Activated effector memory CD4-positive, alpha-beta T cell treated with anti-CD3 and anti-CD28 coated beads, Interleukin-2, amount 50 U/mL, for 16 hours (primary cell): Measurements from ENCODE around the gene COL4A2.

Experiments
- DNase-seq: peaks from one replicate; pipeline ENCODE4 v3.0.0-alpha.2; 2020

COL4A2 gene

DNA sequence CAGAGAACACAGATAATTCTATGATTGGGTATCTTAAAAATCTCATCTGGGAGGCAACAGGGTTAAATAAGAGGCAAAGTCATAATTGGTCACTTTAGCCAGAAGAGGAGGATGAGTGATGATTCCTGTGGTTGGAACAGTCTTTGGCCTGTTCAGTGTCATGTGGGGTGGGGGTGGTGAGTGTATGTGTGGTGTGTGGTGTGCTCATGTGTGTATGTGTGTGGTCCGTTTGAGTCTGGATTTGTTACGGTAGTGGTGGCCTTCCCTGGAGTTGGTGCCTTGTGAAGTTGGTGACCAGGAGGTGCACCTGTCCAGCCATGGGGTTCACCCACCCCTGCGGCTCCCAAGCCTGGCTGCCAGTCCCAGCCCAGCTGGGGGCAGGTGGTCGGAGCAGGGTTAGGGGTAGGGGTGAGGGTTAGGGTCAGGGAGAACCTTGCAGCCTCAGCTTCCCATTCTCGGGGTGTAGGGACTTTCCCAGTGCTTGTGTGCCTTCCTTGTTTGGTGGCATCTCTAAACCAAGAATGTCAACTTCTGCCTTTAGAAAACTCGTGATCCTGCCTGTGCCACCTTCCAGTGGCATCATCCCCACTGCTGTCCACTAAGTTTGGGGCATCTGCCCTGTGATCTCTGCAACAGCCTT, 156.9 kb downstream of the COL4A2 start:
- no peak for DNase-seq

DNA sequence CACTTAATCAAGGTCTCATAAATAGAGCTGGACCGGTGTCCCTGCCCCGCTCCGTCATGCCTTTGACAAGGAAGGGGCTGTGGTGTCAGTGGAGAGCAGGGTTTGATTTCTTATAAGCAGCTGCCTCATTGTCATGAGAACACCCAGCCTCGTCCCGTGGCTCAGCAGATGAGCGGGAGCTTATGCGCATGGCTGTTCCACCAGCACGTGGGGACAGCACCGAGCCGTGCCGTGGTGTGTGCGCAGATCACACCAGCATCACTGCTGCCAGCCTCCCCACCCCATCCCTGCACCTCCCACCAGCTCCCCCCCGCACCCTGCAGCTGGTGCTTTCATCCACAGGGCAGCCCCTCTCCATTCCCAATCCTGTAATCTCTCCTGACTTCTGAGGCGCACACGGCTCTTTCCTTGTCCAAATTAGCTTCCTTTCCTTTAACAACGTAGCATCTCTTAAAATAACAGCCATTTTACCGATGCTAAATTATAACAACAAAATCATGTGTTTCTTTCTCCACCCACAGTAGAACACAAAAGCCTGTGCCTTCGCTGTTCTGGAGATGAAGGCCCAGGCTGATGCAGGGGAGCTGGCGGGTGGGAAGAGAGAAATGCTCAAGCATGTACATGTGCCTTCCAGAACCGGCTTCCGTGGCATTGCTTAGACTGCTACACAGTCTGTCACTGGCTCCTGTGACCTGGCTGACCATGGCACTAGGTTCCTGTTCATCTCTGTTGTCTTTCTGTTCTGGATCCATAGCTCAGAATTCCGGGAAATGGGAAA, 157.7 kb downstream of the COL4A2 start:
- DNase-seq = no peak

DNA sequence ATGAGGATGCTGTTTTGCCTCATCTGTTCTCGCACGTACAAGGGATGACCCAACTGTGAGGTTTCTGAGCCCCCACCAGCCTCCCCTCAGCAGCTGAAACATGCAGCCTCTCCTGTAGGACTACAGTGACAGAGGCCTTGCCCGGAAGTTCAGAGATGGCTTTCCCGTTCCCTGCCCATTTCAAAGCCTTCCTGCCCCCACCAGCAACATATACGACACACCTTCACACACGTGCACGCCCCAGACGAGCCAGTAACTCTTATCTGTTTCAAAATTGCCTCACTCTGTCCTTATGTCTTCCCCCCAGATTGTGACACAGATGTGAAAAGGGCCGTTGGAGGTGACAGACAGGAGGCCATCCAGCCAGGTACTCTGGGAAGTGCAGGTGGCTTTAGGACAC, 158.6 kb downstream of the COL4A2 start:
- DNase-seq = no peak

DNA sequence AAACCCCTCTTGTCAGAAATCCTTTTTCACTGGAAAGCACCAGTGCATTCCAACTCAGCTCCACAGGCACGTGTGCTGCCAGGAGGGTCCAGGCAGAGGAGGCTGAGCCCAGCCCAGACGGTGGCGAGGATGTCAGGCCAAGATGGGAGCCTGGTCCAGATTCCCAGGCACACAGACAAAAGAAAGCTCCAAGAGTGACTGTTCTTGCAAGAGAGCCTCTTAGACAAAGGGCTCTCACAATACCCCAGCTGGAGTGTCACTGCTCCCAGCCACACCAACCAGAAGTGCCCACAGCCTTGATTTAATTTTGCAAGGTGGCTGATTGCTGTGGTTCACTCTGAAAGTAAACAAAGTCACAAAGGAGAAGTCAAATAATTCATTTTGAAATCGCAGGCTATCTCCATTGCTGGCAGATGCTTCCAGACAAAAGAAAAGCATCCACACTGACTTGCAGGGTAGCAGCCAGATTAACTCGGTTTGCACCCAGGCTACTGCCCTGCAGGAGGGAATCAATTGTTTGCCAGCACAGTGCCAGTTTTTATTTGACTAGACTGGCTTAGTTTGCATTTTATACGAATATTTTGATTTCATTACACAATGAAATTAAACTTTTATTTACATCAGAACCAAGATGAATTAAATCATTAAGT, 159.3 kb downstream of the COL4A2 start:
- DNase-seq = no peak

DNA sequence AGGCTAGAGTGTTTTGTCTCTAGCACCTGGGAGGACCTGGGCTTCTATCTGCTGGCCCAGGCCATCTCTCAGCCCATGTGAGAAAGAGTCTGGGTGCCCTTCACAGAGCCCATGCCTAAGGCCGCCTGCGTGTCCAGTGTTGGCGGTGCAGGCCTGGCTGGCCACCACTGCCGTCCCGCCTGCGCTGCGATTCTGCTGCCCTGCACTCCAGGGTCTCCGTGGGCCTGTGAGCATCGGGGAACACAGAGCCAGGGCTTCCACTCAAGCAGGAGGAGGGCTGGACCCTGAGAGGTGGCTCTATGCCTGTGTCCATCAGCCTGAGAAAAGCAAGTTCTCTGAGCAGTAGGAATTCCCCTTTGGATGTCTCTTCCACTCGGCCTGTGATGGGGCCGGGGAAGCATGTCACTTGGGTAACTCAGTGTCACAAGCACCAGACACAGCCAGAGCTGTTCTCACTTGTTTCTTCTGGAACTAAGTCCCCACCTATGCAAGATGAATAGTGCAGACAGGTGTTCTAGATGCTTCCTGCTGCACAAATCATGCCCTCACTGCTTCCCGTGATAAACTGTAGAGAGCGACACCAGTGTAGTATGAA, 160.5 kb downstream of the COL4A2 start:
- DNase-seq = no peak

DNA sequence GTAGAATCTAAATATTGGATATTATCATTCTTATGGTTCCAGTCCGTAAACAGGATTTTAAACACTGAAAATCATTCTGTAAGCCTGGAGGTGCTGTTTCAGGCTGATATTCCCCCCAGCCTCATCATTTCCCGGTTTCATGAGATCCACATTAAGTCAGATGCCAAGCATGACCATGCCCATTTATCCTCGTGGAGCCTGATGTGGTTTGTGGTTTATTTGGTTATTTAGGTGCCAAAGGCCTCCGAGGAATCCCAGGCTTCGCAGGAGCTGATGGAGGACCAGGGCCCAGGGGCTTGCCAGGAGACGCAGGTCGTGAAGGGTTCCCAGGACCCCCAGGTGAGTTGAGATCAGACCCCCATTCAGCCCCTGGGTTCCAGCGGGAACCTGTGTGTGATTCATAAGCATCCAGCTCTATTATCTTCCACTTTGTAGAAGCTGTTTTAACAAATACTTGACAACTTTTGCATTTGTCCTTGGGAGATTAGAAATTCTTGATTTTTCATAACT, 162.0 kb downstream of the COL4A2 start:
- no peak for DNase-seq

DNA sequence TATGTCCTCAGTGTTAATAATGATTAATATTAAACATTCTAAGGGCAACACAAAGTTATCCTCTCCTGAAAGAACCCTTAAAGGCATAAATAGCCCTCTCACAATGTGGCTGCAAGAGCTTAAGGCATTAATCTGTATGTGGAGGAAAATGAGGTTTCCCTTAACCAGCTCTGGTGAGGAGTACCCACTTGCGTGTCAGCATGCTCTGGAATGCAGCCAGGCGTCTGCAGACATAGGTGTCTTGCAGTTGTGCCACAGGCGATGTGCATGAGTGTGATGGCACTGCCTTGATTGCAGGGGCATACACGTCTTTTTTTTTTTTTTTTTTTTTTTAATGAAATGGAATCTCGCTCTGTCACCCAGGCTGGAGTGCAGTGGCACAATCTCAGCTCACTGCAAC, 162.5 kb downstream of the COL4A2 start:
- DNase-seq = no peak

DNA sequence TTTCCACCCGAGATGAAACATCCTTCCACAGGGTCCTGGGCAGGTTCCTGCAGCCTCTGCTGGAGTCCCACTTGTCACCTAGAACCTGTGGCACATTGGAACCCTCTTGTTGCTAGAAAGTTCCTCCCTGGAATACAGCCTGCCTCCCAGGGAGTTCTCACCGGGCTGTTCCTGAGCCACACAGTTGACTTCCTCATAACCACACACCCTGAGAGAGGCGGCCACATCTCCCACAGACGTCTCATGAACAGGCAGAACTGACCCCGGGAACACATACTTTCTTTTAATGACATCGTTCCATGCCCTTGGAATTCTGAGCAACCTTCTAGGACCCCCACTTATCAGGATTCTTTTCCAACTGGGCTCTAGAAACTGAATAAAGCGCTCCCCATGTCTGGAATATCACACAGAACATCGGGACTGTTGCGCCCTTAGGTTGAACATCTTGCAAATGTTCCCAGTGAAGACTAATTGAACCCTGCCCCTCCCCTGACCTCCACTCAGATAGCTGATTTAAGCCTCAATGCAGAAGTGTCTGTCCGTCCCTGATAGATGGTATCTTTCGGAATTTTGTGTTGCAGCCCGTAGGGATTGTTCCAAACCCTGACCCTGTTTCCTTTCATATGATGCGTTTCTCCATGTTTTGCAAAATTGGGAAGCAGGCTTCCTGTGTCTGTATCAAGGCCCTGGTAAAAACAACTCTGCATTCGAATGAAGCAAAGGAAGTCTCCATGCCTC, 163.4 kb downstream of the COL4A2 start:
- no peak for DNase-seq

DNA sequence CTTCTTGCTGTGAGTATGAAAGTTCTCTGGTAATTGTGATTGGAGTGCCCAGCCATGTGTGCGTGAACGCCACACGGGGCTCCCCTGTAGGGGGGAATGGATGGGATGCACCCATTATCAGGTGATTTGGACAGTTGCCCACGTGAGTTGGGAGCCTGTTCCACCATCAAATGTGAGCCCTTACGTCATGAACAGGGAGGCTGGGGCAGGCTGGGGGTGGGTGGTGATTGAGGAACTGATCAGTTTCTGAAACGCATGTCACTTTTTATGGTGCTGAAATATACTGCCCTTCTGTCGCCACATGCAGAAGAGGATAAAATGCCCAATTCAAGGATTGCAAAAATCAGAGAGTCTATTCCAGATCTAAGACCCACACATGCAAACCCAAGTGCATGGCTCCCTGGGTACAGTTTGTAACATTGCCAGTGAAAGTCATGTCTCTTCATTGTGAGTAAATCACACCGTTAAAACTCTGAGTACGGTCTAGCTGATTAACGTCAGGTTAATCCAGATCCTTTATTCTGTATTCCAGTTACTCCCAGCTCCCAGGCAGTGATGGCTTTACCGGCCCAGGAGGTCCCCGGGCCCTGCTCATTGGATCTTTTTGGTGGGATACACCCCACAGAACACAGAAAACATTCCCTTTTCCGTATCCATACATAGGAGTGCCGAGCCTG, 164.2 kb downstream of the COL4A2 start:
- no peak for DNase-seq

DNA sequence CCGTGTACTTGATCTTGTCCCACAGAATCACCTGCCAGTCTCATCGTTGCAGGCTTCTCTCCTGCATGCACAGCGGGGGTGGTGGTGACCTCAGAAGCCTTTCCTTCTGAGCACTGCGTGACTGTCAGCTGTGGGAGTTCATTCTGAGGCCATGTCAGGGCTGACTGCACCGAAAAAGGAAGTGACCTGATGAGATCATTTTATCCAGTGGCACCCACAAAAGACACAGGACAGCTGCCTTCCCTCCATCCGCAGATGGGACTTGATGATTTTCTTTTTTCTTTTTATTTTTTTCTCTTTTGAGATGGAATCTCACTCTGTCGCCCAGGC, 164.7 kb downstream of the COL4A2 start:
- no peak for DNase-seq

DNA sequence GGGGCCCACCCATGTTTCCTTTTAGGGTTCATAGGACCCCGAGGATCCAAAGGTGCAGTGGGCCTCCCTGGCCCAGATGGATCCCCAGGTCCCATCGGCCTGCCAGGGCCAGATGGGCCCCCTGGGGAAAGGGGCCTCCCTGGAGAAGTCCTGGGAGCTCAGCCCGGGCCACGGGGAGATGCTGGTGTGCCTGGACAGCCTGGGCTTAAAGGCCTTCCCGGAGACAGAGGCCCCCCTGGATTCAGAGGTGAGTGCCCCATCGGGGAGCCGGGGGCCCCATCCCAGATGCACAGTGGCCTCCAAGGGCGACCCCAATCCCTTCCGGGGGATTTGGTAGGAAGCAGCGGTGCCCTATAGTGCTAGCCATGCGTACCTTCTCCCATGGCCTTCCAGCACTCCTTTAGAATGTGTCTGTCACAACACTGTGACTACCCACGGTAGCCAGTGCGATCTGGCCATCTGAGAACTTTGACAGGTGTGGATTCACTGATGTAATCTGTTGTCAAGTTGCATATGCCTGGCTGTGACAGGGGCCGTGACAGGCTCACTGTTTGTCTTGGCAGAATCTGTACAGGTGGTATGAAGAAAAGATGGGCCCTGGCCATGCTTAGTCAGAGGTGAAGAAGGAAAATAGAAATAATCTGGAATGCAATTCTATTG, 165.9 kb downstream of the COL4A2 start:
- no peak for DNase-seq

DNA sequence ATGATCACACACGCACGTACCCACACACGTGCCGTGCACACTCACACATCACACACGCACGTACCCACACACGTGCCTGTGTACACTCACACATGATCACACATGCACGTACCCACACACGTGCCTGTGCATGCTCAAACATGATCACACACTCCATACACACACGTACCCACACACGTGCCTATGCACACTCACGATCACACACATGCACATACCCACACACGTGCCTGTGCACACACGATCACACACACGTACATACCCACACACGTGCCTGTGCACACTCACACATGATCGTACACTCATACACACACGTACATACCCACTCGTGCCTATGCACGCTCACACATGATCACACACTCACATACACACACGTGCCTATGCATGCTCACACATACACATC, 167.6 kb downstream of the COL4A2 start:
- no peak for DNase-seq

DNA sequence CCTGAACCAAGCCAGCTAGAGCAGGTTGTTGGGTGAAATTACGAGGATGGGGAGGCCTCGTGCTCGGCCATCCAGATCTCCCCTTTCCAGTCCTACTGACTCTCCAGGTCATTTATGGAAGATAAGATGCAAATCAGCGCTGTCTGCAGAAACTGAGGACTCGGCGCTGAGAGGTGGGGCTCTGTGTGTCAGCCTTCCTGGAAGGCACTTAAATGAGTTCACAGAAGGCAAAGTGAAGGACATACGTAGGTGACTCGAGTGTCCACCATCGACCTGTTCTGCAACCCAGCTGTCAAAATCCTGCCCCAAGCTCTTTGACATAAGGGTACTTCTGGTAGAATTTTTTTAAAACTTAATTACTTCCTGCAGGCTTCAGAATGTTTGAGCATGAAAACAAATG, 168.0 kb downstream of the COL4A2 start:
- no peak for DNase-seq

DNA sequence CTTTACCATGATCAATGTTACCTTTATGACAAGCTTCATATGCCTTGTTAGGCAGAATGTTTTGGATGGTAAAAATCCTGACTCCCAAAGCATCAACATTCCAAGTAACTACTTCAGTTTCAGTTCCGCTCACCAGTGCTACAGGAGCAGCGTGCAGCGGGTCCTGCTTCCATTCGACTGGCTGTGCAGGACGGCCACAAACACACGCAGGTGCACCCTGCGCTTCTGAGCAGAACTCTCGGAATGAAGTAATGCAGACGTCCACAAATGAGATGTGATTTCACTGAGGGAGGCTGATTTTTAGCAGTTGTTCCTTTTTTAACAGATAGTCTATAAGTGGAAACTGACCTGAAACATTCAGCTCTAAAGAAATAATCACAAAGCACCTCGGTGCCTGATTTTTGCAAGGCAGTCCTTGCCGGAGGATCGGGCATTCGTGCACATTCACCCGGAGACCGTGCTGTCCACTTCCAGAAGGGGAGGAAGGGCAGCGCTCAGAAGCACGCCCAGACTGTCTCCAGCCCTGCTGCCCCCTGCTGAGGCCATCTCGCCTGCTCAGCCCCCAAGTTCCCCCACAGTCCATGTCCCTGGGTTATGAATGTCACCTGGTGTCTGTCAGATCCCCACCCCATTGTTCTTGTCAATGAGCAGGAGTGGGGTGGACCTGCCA, 168.6 kb downstream of the COL4A2 start:
- DNase-seq = no peak

DNA sequence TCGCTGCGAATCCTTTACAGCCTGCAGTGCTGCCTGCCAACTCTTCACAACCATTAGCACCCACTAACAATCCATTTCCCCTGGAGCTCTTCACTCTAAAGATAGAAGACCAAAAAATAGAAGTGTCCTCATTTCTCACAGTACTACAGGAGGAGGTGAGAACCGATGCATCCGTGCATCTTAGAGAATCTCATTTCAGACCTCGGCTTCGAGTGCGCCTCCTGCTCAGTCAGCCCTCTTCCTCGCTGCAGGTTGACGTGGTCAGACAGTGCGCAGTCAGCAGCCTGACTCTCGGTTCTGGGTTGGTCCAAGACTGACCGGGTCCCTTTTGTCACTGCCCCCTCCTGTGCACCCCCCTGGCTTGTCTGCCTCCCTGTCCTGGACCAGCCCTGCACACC, 169.1 kb downstream of the COL4A2 start:
- no peak for DNase-seq

DNA sequence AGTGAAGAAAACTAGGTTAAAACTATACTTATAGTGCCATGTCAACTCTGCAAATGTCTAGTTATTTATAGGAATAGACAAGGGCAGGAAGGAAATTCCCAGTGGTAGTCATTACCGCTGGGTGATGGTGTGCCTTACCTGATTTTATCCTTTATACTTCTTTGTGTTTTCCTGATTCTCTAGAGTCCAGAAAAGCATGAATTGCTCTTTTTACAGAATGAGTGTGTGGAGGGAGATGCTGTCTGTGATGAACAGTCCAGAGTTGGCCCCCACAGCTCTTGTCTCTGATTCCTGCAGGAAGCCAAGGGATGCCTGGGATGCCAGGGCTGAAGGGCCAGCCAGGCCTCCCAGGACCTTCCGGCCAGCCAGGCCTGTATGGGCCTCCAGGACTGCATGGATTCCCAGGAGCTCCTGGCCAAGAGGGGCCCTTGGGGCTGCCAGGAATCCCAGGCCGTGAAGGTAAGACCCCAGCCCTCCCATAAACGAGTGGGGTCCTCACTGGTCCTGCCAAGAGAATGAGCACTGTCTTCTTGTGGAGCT, 170.7 kb downstream of the COL4A2 start:
- DNase-seq = no peak

DNA sequence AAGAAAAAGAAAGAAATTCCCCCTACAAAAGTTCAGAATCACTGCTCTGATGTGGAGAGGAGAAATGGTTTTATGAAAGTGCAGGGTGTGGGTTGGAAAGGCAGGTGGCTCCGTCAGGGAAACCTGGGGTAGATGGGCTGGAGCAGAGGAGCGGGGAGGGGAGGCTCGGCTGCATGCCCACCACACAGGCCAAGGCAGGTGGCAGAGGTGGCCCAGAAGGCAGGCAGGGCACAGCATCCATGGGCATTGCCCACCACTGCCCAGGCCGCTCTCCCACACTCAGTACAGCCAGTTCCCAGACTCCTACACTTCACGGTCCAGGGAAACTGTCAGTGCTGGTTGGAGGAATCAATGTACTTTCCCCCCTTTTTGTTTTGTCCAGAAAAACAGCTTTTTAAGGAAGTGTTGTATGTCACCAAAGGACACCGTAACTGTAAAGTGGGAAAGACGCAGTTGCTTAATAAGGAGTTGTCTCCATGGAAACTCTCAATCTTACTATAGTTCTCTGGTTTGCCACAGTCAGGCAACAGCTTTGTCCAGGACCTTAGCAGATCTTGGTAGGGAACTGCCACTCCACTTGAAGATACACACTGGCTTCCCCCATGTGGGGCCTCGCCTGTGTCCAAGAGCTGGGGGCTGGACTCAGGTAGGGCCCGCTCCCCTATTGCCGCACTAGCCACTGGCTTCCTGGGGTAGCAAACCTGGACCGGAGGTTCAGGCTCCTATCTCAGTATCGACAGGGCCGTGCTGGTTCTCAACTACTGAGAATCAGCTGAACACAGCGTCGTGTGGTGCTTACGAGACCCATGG, 171.5 kb downstream of the COL4A2 start:
- no peak for DNase-seq

DNA sequence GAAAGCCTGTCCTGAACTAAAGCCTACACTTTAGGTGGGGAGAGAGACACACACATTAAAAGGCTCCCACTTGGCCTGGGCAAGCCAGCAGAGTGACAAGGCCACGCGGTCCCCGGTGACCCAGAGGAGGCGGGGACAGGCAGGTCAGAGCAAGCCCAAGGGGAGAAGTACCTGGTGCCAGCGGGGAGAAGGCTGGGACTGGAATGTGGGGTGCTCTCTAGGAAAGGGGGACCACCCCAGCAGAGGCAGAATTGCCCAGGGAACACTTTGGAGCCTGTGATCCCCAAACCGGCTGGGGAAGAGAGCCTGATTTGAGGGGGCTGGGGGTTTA, 172.1 kb downstream of the COL4A2 start:
- DNase-seq = no peak

DNA sequence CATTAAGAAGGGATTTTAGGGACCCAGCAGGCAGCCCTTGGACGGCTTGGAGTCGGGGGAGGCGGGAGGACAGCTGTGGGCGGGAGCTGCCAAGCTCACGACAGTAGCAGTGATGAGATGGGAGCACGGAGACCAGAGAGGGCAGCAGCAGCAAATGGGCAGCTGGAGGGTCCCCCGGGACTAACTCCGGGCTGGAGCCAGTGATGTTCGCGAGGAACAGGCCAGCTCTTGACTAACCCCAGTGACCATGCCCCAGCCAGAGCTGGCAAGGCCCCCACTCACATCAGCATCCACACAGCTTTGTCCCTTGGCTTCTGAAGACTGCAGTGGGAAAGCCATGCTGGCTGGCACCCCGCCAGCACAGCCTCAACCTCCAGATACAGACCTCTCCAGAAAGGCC, 172.6 kb downstream of the COL4A2 start:
- DNase-seq = no peak

DNA sequence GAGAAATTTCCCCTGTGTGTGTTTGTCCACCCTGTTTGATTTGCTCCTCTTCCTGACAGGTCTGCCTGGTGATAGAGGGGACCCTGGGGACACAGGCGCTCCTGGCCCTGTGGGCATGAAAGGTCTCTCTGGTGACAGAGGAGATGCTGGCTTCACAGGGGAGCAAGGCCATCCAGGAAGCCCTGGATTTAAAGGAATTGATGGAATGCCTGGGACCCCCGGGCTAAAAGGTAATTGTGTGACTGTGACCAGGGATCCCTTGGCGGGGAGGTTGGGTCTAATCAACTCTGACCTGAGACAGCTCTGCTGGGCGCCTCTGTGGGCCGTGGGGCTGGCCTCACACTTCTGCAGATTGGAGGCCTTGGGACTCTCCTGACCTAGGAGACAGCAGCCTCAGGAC, 173.1 kb downstream of the COL4A2 start:
- DNase-seq = no peak
